ENCODE data around the gene PPIL4. TPM values are rescaled to one million over a fixed set of nuclear protein-coding genes. Genes with fewer than 3 reads are reported as not detected.
A peak's percentile ranks its signal among the peaks of the same experiment; 100 is the strongest.

Gene PPIL4, protein sequence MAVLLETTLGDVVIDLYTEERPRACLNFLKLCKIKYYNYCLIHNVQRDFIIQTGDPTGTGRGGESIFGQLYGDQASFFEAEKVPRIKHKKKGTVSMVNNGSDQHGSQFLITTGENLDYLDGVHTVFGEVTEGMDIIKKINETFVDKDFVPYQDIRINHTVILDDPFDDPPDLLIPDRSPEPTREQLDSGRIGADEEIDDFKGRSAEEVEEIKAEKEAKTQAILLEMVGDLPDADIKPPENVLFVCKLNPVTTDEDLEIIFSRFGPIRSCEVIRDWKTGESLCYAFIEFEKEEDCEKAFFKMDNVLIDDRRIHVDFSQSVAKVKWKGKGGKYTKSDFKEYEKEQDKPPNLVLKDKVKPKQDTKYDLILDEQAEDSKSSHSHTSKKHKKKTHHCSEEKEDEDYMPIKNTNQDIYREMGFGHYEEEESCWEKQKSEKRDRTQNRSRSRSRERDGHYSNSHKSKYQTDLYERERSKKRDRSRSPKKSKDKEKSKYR
- total RNA-seq (10 to 100 TPM; 15.2 to 22.0 (median 18.1) TPM), polyA plus RNA-seq (10 to 100 TPM in 1 of 2 donors, 1 to 10 TPM in 1; 9.4 to 15.1 TPM)
- long read RNA-seq, donor 1, transcript PPIL4-201 (13 exons, 2,232 nt): major isoform, 16 of 19 reads
- long read RNA-seq, donor 1, partial matches to known transcripts: 1 of 19 reads
- long read RNA-seq, donor 1, other reads (novel, unspliced or antisense): 2 of 19 reads
- long read RNA-seq, donor 2, transcript PPIL4-201 (13 exons, 2,232 nt): major isoform, 31 of 34 reads
- long read RNA-seq, donor 2, partial matches to known transcripts: 1 of 34 reads
- long read RNA-seq, donor 2, other reads (novel, unspliced or antisense): 2 of 34 reads
- long read RNA-seq, donor 3, transcript PPIL4-201 (13 exons, 2,232 nt): major isoform, 54 of 60 reads
- long read RNA-seq, donor 3, partial matches to known transcripts: 3 of 60 reads
- long read RNA-seq, donor 3, other reads (novel, unspliced or antisense): 3 of 60 reads

DNA sequence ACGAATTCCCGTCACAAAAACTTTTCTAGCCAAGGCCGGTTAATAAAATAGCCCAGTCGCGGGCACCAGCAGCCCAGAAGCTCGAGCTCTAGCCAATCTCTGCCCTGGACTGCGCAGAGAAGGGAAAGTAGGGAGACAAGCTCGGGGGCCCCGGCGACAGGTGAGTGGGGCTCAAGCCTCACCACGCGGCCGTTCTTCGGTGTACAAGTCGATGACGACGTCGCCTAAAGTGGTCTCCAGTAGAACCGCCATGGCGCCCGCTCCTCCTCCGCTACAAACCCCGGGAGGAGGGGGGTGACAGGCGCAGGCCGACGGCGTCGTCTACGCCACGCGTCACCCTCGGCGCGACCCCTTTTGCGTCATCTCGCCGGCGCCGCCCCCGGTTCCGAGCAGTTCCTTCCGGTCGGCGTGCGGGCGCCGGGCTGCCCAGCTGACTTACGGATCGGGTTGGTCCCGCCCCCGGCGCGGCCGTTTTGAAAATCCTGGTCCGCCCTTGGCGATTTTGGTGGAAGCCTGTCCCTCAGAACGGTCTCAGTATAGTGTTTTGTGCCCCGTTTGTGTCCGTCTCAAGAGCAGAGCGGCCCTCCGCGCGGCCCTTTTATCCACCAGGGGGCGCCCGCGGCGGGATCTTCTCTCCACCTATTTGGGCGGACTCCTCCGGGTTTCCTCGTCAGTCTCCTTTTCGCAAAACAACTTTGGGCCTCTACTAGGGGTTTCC, at the start of gene PPIL4:
TSS of gene PPIL4 (minus strand) at position 290 of the 718 bp plus-strand sequence. CDS start at position 252, 38 bp downstream.
- DNase-seq (peak; percentile 96 to 98), ATAC-seq (peak; percentile 98 to 99 (median 99))
- H3K27ac ChIP-seq: peak within 1 kb of the TSS; percentile 84 to 99 (median 95)
- peaks cover 0 to 3% (median 0%) of the 10 kb centered on the region in 7 donors for H3K27me3 ChIP-seq
- TF ChIP-seq CTCF (IDR thresholded peaks at IDR 0.05): peak; percentile 66 to 91 (median 82)
- H3K36me3 ChIP-seq: peaks cover 0 to 5% (median 0%) of the 10 kb centered on the region in 9 donors
- intact Hi-C loops (cut with DNase I): loop anchor here in 4 of 10 donors (1.0 to 10.0 kb wide), 4 partner anchors 19 to 379 kb away; partner anchors contain the start of genes LATS1 (in 1 of the 4) and RAET1G (in 1 of the 4)
- WGBS, 2 donors: 0% methylated on average over 71 of the region's 71 CpGs
- H3K9me3 ChIP-seq: no peaks in the 10 kb centered on the region
- peak within 1 kb of the TSS; percentile 65 to 98 (median 86) for H3K4me3 ChIP-seq
- peaks cover 6 to 39% (median 33%) of the 10 kb centered on the region in 9 donors for H3K4me1 ChIP-seq

GRCh38 chr6:149593408-149593807, 47.6 kb upstream of the PPIL4 start:
- WGBS, 2 donors: 97 to 100% methylated on average over 1 of the region's 1 CpG
- Histone ChIP-seq H3K9me3 (no peaks in the 10 kb centered on the region), H3K36me3 (peaks cover 0 to 99% (median 52%) of the 10 kb centered on the region in 9 donors), H3K27ac (no peak overlapping the region), H3K4me1 (no peaks in the 10 kb centered on the region), H3K4me3 (no peak overlapping the region), H3K27me3 (no peaks in the 10 kb centered on the region)
- intact Hi-C loops (cut with DNase I): no loop called here
- TF ChIP-seq CTCF (IDR thresholded peaks at IDR 0.05): no peak
- DNase-seq: no peak
- no peak for ATAC-seq

GRCh38 chr6:149592983-149593382, 47.1 kb upstream of the PPIL4 start:
- ATAC-seq (no peak), DNase-seq (no peak)
- no peaks in the 10 kb centered on the region for H3K4me1 ChIP-seq
- peaks cover 0 to 99% (median 52%) of the 10 kb centered on the region in 9 donors for H3K36me3 ChIP-seq
- no peaks in the 10 kb centered on the region for H3K27me3 ChIP-seq
- H3K4me3 ChIP-seq: no peak overlapping the region
- no peak overlapping the region for H3K27ac ChIP-seq
- 93 to 94% methylated on average over 2 of the region's 2 CpGs for WGBS, 2 donors
- intact Hi-C loops (cut with DNase I): no loop called here
- TF ChIP-seq CTCF (IDR thresholded peaks at IDR 0.05): no peak
- no peaks in the 10 kb centered on the region for H3K9me3 ChIP-seq

All from heart right ventricle (tissue), 16 donors.